Suppressor macrophage treated with lipopolysaccharide for 1 hour (primary cell): ENCODE data around the gene RUNX1.

Experiments used
- DNase-seq, 3 donors: peaks; one replicate each; pipeline ENCODE4 v3.0.0-alpha.2; 2020 to 2022

Gene RUNX1

GRCh38 chr21:34801519-34802132, 247.5 kb downstream of the RUNX1 start:
- DNase-seq, result no peak

- no peak for DNase-seq
These were observed 248.1 kb downstream of the RUNX1 start for GRCh38 chr21:34800797-34801518.

DNA sequence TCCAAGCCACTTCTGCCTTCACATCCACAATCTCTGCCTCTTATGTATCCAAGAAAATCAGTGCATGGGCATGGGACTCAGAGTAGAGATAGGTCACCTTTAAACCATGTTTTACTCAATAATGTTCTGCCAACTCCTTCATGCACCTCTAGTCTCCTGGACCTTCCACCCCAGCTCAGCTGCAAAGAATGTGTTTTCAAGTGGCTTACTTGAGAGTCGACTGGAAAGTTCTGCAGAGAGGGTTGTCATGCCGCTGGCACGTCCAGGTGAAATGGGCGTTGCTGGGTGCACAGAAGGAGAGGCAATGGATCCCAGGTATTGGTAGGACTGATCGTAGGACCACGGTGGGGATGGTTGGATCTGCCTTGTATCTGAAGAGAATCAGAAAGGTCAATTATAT, 250.0 kb downstream of the RUNX1 start:
- DNase-seq, result no peak

- no peak for DNase-seq
These were observed 251.1 kb downstream of the RUNX1 start for GRCh38 chr21:34797921-34798535.

DNA sequence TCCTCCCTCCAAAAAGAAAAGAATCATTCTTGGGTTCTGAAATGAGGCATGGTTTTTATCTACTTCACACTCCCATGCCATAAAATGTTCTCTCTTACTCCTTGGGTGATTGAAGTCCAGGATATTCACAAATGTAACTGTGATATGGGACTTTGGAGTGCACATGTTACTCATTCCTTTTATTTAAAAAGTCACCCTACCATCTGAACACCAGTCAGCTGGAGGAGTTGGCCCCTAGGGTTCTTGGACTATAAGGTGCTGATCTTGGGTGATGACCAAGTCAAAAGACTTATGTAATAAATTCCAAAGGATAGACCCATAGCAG, 251.9 kb downstream of the RUNX1 start:
- no peak for DNase-seq

DNA sequence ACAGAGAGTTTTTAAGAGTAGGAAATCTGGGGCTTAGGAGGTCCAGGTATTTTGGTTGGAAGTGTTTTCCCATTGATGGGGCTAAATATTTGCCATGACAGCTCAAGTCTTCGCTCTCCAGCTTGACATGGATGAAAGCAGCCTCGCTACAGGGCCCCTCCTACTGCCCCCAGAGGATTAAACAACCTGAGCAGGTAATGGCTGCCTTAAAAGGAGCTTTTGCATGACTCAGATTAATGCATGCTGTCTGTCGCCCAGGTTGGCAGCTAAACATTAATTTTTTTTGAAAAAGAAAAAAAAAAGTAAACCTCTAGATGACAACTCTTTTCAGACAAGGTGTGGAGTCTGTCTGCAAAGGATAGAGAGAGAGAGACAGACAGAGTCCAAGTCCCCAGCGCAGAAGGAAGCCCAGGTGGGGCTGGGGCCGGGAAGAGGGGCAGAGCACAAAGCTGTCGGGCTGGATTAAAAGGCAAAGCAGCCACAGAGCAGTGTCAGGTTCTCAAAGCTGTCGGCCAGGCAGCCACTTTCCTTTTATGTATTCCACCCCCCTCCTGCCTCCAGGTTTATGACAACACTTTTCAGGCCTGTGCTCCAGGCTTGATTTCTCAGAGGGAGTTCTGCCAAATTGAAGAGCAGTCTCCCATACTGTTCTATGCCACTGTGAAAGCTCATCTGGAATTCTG, 252.4 kb downstream of the RUNX1 start:
- no peak for DNase-seq

DNA sequence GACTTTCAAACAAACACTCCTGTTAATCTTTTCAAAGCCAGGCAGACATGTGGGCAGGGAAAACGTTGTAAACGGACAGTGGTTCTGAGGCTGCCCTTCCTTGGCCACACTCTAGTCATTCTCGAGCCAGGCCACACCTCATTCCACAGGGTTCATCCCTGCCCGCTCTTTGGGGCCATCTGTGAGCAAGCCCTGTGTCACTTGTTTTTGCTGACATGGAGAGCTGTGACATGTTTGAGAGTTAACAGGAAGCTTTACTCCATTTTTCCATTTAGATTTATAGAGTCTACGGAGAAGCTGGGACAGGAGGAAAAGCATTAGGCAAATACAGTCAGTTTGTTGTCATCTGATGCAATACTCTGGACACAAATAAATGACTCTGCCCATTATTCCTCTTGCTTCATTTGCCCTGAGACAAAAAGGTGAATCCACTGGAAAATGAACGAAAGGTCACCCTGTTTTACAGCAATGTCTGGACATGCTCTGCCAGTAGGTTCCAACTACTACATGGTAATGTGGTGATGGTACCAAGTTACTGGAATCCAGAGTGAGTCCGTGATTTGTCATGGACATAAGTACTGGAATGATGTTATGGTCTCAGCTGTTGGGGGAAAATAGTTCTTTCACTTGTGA, 253.4 kb downstream of the RUNX1 start:
- DNase-seq, result peak in 2 of 3 donors; percentile 26 to 32

GRCh38 chr21:34795175-34795547, 253.9 kb downstream of the RUNX1 start:
- DNase-seq, result no peak

GRCh38 chr21:34794686-34795085, 254.4 kb downstream of the RUNX1 start:
- DNase-seq, result no peak

- no peak for DNase-seq
These were observed 255.6 kb downstream of the RUNX1 start for GRCh38 chr21:34793471-34793870.

DNA sequence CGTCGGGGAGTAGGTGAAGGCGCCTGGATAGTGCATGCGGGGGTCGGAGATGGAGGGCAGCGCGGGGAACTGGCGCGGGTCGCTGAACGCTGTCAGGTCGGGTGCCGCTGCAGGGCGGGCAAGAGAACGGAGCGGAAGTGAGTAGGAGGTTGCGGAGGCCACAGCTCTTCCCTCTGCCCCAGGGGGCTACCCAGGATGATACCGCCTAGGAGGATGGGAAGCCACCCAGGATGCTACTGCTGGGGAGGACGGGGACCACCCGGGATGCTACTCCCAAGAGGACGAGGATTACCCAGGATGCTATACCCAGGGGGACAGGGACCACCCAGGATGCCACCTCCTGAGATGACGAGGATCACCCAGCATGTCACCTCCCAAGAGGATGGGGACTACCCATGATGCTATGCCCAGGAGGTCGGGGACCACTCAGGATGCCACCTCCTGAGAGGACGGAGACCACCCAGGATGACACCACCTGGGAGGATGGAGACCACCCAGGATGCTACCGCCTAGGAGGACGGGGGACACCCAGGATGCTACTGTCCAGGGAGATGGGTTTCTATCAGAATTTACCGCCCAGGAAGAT, 256.5 kb downstream of the RUNX1 start:
- DNase-seq, result no peak

GRCh38 chr21:34791776-34792503, 257.2 kb downstream of the RUNX1 start:
- DNase-seq, result no peak

- no peak for DNase-seq
These were observed 258.3 kb downstream of the RUNX1 start for GRCh38 chr21:34790834-34791233.

GRCh38 chr21:34790341-34790740, 258.8 kb downstream of the RUNX1 start:
- DNase-seq, result no peak

DNA sequence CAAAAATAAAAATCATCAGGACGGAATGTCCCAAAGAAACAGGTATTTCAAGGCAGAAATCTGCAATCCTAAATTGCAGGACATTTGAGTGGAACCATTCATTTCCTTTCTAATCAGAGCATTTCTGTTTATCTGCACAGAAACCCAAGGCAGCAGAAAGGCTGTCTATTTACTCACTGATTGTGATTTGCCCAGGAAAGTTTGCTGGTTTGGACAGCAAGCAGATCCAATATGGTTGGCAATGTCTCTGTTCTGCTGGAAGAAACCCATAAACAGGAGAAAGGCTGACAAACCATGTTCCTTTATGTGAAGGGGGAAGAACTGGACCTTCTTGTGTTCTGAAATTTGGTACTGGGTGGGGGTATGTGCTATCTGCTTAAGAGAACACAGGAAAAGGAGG, 260.2 kb downstream of the RUNX1 start:
- DNase-seq, result no peak

GRCh38 chr21:34783815-34784214, 265.3 kb downstream of the RUNX1 start:
- no peak for DNase-seq

- DNase-seq, result no peak
These were observed 266.4 kb downstream of the RUNX1 start for GRCh38 chr21:34782506-34783360.

GRCh38 chr21:34781526-34781925, 267.6 kb downstream of the RUNX1 start:
- no peak for DNase-seq

DNA sequence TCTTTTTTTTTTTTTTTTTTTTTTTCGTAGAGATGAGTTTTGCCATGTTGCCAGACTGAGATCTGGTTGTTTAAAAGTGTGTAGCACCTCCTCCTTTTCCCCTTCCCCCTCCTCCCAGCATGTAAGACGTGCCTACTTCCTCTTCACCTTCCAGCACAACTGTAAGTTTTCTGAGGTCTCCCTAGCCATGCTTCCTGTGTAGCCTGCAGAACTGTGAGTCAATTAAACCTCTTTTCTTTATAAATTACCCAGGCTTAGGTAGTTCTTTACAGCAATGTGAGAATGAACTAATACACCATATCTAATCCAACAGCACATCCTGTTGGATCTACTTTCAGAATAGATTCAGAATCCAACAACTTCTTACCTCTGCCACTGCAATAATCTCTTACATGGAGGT, 269.2 kb downstream of the RUNX1 start:
- no peak for DNase-seq

- no peak for DNase-seq
These were observed 273.3 kb downstream of the RUNX1 start for GRCh38 chr21:34775793-34776192.

- no peak for DNase-seq
These were observed 274.4 kb downstream of the RUNX1 start for GRCh38 chr21:34774750-34775149.
